MCF 10A (cell line): Measurements from ENCODE around the gene NEDD8. TPM values are rescaled to one million over a fixed set of nuclear protein-coding genes. Genes with fewer than 3 reads are reported as not detected.

ENCODE experiments used
- BruUV-seq: library from RNA; stranded (reverse); fragments of 400-500 nt; replicated peaks from 2 replicates; lab custom pipeline; 2021; lab: Mats Ljungman, UMichigan
- CTCF ChIA-PET: fragments of 300-600 bp; sonication (Branson Sonifier 250); formaldehyde crosslinking; extraction: SDS; loops from one replicate; lab custom pipeline; 2021; ENCODE audit warnings: antibody characterized with exemption, inconsistent platforms; lab: Yijun Ruan, JAX
- POLR2A ChIA-PET: fragments of 300-600, 350-650 bp; sonication (Branson Sonifier 250); formaldehyde crosslinking; extraction: SDS; loops from one replicate; lab custom pipeline; 2020; ENCODE audit warnings: antibody characterized with exemption, inconsistent platforms; lab: Yijun Ruan, JAX
- DNase-seq: peaks from one replicate; pipeline ENCODE4 v3.0.0-alpha.2; 2018; ENCODE audit not compliant: unreplicated experiment
- H3K27ac Mint-ChIP-seq: one replicate; pipeline ENCODE4 v1.8.0; 2022; ENCODE audit warnings: mild to moderate bottlenecking, low read depth, mixed read lengths; ENCODE audit not compliant: unreplicated experiment
- H3K27me3 Mint-ChIP-seq: one replicate; pipeline ENCODE4 v1.8.0; 2022; ENCODE audit warnings: mixed read lengths; ENCODE audit not compliant: insufficient read depth, unreplicated experiment
- H3K36me3 Mint-ChIP-seq: one replicate; pipeline ENCODE4 v1.8.0; 2022; ENCODE audit warnings: mild to moderate bottlenecking, moderate library complexity, mixed read lengths; ENCODE audit not compliant: insufficient read depth, unreplicated experiment
- H3K4me1 Mint-ChIP-seq: one replicate; pipeline ENCODE4 v1.8.0; 2022; ENCODE audit warnings: mixed read lengths; ENCODE audit not compliant: insufficient read depth, unreplicated experiment
- H3K4me3 Mint-ChIP-seq: one replicate; pipeline ENCODE4 v1.8.0; 2022; ENCODE audit warnings: mild to moderate bottlenecking, moderate library complexity, mixed read lengths; ENCODE audit not compliant: unreplicated experiment
- H3K9me3 Mint-ChIP-seq: one replicate; pipeline ENCODE4 v1.8.0; 2022; ENCODE audit warnings: mixed read lengths; ENCODE audit not compliant: unreplicated experiment
- intact Hi-C: fragments of 100-400 bp; cut with micrococcal nuclease; formaldehyde crosslinking; loops from 2 replicates; pipeline ENCODE4 v1.14.1; 2022
- total RNA-seq: library from RNA; stranded (reverse); gene quantifications from 2 replicates; pipeline ENCODE4 v1.2.3, GENCODE V29; 2022
- TF ChIP-seq, protein P1 (sequence below): fragments of 200-600 bp; IDR thresholded peaks from one replicate; pipeline ENCODE4 v1.8.0; 2022; ENCODE audit warnings: antibody characterized with exemption, mild to moderate bottlenecking; ENCODE audit not compliant: unreplicated experiment

The NEDD8 gene
- total RNA-seq, 1 experiment from 2014 or later = 243 TPM

DNA sequence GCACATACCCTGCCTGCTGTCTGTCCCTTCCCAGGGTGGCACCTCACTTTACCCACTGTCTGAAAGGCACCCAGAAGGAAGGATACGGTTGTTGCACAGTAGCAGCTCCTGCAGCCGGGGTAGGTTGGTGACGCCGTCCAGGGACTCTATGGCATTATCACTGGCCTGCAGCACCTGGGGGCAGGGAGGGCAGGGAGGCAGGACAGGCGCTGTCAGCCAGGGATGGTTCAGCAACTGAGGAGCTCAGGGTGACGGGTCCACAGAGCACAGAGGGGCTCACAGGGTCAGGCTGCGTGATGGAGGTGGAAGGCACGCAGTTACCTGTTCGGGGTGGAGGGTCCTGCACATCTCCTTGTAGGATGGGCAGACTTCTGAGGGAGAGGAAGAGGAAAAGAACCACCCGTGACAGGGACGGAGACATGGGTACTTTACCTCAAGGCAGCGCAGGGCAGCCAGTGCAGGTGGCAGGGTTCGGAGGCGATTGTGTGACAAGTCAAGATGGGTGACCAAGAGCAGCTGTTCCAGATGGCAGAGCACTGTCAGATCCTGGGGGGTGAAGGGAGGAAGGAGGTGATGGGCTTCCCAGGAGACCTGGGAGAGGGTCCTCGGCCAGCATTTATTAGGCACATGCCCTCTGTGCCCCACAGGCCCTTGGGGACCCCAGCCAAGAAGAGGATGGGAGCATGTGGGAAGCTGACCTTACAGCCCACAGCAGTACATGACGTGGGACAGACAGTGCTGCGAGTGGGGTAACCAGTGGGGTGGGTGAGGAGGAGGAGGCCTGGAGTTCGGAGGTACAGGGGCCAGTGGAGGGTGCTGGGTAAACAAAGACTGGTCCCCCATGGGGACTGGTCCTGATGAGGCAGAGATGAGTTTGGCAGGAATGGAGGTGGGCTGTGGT, 34.4 kb upstream of the NEDD8 start:
- ChIA-PET POLR2A (interaction anchor here (0.6 to 7.2 kb wide), 5 partner anchors 8 to 31 kb away, joined by 3 to 62 read pairs (median 4); partner anchors contain the start of genes DHRS1, NOP9 and TINF2), CTCF (interaction anchor here (0.7 to 32.3 kb wide), 5 partner anchors 16 to 67 kb away, joined by 3 to 457 read pairs (median 23); partner anchors contain the start of genes CIDEB, DHRS1, NOP9 and TINF2)
- BruUV-seq = no TSS peak
- no peak for DNase-seq
- no peak overlapping the region for H3K27ac Mint-ChIP-seq
- intact Hi-C loops = no loop called here
- peaks cover 37% of the 10 kb centered on the region for H3K4me1 Mint-ChIP-seq
- no peaks in the 10 kb centered on the region for H3K27me3 Mint-ChIP-seq
- TF ChIP-seq, protein P1, sequence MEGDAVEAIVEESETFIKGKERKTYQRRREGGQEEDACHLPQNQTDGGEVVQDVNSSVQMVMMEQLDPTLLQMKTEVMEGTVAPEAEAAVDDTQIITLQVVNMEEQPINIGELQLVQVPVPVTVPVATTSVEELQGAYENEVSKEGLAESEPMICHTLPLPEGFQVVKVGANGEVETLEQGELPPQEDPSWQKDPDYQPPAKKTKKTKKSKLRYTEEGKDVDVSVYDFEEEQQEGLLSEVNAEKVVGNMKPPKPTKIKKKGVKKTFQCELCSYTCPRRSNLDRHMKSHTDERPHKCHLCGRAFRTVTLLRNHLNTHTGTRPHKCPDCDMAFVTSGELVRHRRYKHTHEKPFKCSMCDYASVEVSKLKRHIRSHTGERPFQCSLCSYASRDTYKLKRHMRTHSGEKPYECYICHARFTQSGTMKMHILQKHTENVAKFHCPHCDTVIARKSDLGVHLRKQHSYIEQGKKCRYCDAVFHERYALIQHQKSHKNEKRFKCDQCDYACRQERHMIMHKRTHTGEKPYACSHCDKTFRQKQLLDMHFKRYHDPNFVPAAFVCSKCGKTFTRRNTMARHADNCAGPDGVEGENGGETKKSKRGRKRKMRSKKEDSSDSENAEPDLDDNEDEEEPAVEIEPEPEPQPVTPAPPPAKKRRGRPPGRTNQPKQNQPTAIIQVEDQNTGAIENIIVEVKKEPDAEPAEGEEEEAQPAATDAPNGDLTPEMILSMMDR = no peak
- H3K4me3 Mint-ChIP-seq = no peak overlapping the region
- H3K36me3 Mint-ChIP-seq = peaks cover 25% of the 10 kb centered on the region
- H3K9me3 Mint-ChIP-seq = no peaks in the 10 kb centered on the region

DNA sequence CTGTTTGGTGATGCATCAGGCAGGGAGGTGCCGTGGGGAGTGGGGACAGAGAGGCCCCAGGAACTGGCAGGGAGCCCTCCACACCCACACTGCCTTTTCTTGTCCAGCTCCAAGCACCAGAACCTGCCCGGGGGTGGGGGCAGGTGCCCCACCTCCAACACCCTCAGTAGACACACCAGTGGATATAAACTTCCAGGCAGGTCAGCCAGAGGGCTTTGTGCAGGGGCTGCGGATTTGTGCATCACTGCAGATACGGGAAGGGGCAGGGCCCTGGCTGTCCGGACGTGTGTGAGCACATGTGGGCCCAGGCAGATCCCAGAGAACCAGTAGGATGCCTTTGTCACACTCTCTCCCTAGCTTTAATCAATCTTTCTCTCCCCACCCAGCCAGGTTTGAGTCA, 32.1 kb upstream of the NEDD8 start:
- BruUV-seq = no TSS peak
- H3K9me3 Mint-ChIP-seq = no peaks in the 10 kb centered on the region
- peaks cover 48% of the 10 kb centered on the region for H3K4me1 Mint-ChIP-seq
- H3K36me3 Mint-ChIP-seq = peaks cover 25% of the 10 kb centered on the region
- CTCF ChIA-PET = interaction anchor here (0.6 to 32.3 kb wide), 7 partner anchors 11 to 704 kb away, joined by 3 to 457 read pairs (median 5); partner anchors contain the start of genes CIDEB, DHRS1, NOP9 and TINF2
- H3K27me3 Mint-ChIP-seq = no peaks in the 10 kb centered on the region
- no peak overlapping the region for H3K4me3 Mint-ChIP-seq
- POLR2A ChIA-PET = interaction anchor here (0.6 to 7.2 kb wide), 16 partner anchors 10 to 150 kb away, joined by 3 to 62 read pairs (median 4); partner anchors contain the start of genes CIDEB, DCAF11, DHRS1 and NOP9
- intact Hi-C loops = no loop called here
- H3K27ac Mint-ChIP-seq = peak overlapping the region; percentile 83
- peak; percentile 87 for DNase-seq
- TF ChIP-seq, protein P1 = no peak

DNA sequence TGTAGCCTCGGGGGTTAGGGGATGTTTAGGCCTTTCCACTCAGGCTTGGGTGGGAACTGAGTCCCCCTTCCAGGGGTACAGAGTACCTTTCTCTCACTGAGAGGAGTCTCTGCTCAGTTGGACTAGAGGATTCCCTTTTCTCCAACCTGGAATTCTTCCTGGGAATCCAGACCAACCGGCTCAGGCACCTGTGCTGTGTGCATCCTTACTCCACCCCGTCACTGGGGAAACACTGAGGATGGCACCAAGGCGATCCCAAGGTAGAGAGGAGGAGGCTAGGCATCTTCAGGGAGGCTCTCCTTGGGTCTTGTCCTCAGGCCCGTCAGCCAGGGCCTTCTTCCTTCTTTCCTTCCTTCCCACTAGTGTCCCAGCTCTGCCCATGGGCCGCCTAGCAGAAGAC, 31.7 kb upstream of the NEDD8 start:
- POLR2A ChIA-PET = interaction anchor here (0.6 to 7.2 kb wide), 14 partner anchors 10 to 150 kb away, joined by 3 to 62 read pairs (median 5); partner anchors contain the start of genes DCAF11, DHRS1, NOP9 and NRL

More for the DNA sequence above, 31.7 kb upstream of the NEDD8 start:
- TF ChIP-seq, protein P1 = no peak
- H3K4me3 Mint-ChIP-seq = peak overlapping the region; percentile 28
- intact Hi-C loops = no loop called here
- H3K9me3 Mint-ChIP-seq = no peaks in the 10 kb centered on the region
- CTCF ChIA-PET = interaction anchor here (0.6 to 32.3 kb wide), 9 partner anchors 11 to 703 kb away, joined by 3 to 457 read pairs (median 4); partner anchors contain the start of genes CIDEB, DHRS1, LTB4R2 and NOP9
- peak overlapping the region; percentile 83 for H3K27ac Mint-ChIP-seq
- H3K27me3 Mint-ChIP-seq = no peaks in the 10 kb centered on the region
- H3K36me3 Mint-ChIP-seq = peaks cover 25% of the 10 kb centered on the region
- no TSS peak for BruUV-seq
- no peak for DNase-seq
- H3K4me1 Mint-ChIP-seq = peaks cover 52% of the 10 kb centered on the region
